ENCODE results near the gene DAPK1.

Gene DAPK1

GRCh38 chr9:87590996-87591395 lies 93.3 kb downstream of the DAPK1 start:
- TF ChIP-seq TEAD4 (IDR thresholded peaks at IDR 0.05) = no peak
- TF ChIP-seq YY1 (IDR thresholded peaks at IDR 0.05; ENCODE audit: low read depth) = no peak
- no peak for TF ChIP-seq RAD21 (IDR thresholded peaks at IDR 0.05; ENCODE audit: low read depth)
- no peak for TF ChIP-seq TCF12 (IDR thresholded peaks at IDR 0.05; ENCODE audit: low read depth)
- TF ChIP-seq TAF1 (IDR thresholded peaks at IDR 0.05; ENCODE audit: low read depth) = no peak
- TF ChIP-seq ZBTB7A (IDR thresholded peaks at IDR 0.05; ENCODE audit: low read depth) = no peak
- no peak for TF ChIP-seq EP300 (IDR thresholded peaks at IDR 0.05; ENCODE audit: borderline replicate concordance)
- no peak for TF ChIP-seq NFIC (IDR thresholded peaks at IDR 0.05)
- no peak for TF ChIP-seq MAX (IDR thresholded peaks at IDR 0.05)
- no peak for TF ChIP-seq FOXM1 (IDR thresholded peaks at IDR 0.05; ENCODE audit: borderline replicate concordance, low read depth)
- TF ChIP-seq EGR1 (IDR thresholded peaks at IDR 0.05) = no peak
- TF ChIP-seq REST (IDR thresholded peaks at IDR 0.05; ENCODE audit: low read depth) = no peak
- TF ChIP-seq CREB1 (IDR thresholded peaks at IDR 0.05; ENCODE audit: low read depth) = no peak

GRCh38 chr9:87592554-87593358 lies 95.1 kb downstream of the DAPK1 start:
- no peak for TF ChIP-seq USF1 (IDR thresholded peaks at IDR 0.05)
- no peak for TF ChIP-seq RAD21 (IDR thresholded peaks at IDR 0.05; ENCODE audit: low read depth)
- no peak for TF ChIP-seq TEAD4 (IDR thresholded peaks at IDR 0.05)
- TF ChIP-seq CEBPB (IDR thresholded peaks at IDR 0.05) = no peak

- TF ChIP-seq EGR1 (IDR thresholded peaks at IDR 0.05) = no peak
- TF ChIP-seq TEAD4 (IDR thresholded peaks at IDR 0.05) = no peak
- TF ChIP-seq EP300 (IDR thresholded peaks at IDR 0.05; ENCODE audit: borderline replicate concordance) = no peak
- TF ChIP-seq YY1 (IDR thresholded peaks at IDR 0.05; ENCODE audit: low read depth) = no peak
- TF ChIP-seq CREB1 (IDR thresholded peaks at IDR 0.05; ENCODE audit: low read depth) = no peak
- TF ChIP-seq ZBTB7A (IDR thresholded peaks at IDR 0.05; ENCODE audit: low read depth) = no peak
- no peak for TF ChIP-seq REST (IDR thresholded peaks at IDR 0.05; ENCODE audit: low read depth)
- TF ChIP-seq CEBPB (IDR thresholded peaks at IDR 0.05) = no peak
- TF ChIP-seq USF1 (IDR thresholded peaks at IDR 0.05) = no peak
- TF ChIP-seq TCF12 (IDR thresholded peaks at IDR 0.05; ENCODE audit: low read depth) = no peak
- no peak for TF ChIP-seq FOXM1 (IDR thresholded peaks at IDR 0.05; ENCODE audit: borderline replicate concordance, low read depth)
- no peak for TF ChIP-seq NFIC (IDR thresholded peaks at IDR 0.05)
Observed at GRCh38 chr9:87593359-87593980, 95.8 kb downstream of the DAPK1 start.

- no peak for TF ChIP-seq CEBPB (IDR thresholded peaks at IDR 0.05)
- TF ChIP-seq FOXM1 (IDR thresholded peaks at IDR 0.05; ENCODE audit: borderline replicate concordance, low read depth) = no peak
- no peak for TF ChIP-seq USF1 (IDR thresholded peaks at IDR 0.05)
- no peak for TF ChIP-seq MAX (IDR thresholded peaks at IDR 0.05)
- no peak for TF ChIP-seq TCF12 (IDR thresholded peaks at IDR 0.05; ENCODE audit: low read depth)
- TF ChIP-seq TAF1 (IDR thresholded peaks at IDR 0.05; ENCODE audit: low read depth) = no peak
- no peak for TF ChIP-seq YY1 (IDR thresholded peaks at IDR 0.05; ENCODE audit: low read depth)
- TF ChIP-seq NFIC (IDR thresholded peaks at IDR 0.05) = no peak
Observed at GRCh38 chr9:87594194-87594593, 96.5 kb downstream of the DAPK1 start.

- no peak for TF ChIP-seq CREB1 (IDR thresholded peaks at IDR 0.05; ENCODE audit: low read depth)
Observed at GRCh38 chr9:87594662-87595061, 97.0 kb downstream of the DAPK1 start.

Measured in Ishikawa (cell line).